ENCODE data around the gene MDH2.
"Not testable (repeated sequence)": the region's sequence is repeated elsewhere in the genome, so short reads cannot be mapped to it uniquely, and the experiment has no call there.

Gene MDH2, protein sequence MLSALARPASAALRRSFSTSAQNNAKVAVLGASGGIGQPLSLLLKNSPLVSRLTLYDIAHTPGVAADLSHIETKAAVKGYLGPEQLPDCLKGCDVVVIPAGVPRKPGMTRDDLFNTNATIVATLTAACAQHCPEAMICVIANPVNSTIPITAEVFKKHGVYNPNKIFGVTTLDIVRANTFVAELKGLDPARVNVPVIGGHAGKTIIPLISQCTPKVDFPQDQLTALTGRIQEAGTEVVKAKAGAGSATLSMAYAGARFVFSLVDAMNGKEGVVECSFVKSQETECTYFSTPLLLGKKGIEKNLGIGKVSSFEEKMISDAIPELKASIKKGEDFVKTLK

DNA sequence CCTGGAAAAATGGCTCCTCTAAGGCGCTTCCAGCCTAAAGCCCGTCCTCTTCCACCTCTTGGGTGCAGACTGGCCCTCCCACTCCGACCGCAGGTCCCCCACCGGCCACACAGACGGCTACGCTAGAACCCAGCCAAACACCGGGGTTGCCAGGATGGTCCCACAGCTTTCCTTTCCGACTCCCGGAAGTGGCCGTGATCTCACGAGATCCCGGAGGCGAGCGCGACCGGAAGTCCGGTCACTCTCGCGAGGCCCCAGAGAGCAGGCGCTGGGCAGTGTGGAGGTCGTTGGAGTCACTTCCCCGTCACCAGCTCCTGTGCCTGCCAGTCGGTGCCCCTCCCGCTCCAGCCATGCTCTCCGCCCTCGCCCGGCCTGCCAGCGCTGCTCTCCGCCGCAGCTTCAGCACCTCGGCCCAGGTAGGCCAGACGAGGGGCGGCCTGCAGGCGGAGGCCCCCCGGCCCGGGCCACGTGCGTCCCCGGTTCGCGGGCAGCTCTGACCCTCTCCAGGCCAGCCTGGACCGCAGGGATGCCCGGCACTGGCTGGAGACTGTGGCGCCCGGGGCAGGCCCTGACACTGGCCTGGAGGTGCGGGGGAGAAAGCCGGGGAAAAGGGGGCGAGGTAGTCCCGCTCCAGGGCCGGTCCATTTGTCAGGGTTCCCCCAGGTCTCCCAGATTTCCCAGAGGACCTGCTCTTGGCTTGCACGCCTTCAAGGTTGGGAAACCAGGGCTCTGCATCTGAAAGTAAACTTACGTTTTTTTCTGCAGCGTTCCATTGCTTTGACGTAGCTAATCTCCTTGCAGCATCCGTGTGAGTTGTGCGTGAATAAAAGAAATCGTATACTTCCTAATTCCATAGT is at the start of gene MDH2, which contains the start of gene STYXL1:
Gene MDH2 (plus strand): TSS at position 296 of the 857 bp plus-strand sequence. CDS start 55 bp downstream, at position 351.
Gene STYXL1 (minus strand): TSS at position 190 of the 857 bp plus-strand sequence. CDS start 17,477 bp downstream, outside the sequence.
- DNase-seq (ENCODE audit: low read depth in 2 of 2), result peak; percentile 76 to 78

GRCh38 chr7:76000566-76000965 is 47.3 kb upstream of the MDH2 start:
- DNase-seq (ENCODE audit: low read depth in 2 of 2), result no peak

- DNase-seq (ENCODE audit: low read depth in 2 of 2), result no peak
Measured at GRCh38 chr7:76002139-76002538, 45.8 kb upstream of the MDH2 start.

DNA sequence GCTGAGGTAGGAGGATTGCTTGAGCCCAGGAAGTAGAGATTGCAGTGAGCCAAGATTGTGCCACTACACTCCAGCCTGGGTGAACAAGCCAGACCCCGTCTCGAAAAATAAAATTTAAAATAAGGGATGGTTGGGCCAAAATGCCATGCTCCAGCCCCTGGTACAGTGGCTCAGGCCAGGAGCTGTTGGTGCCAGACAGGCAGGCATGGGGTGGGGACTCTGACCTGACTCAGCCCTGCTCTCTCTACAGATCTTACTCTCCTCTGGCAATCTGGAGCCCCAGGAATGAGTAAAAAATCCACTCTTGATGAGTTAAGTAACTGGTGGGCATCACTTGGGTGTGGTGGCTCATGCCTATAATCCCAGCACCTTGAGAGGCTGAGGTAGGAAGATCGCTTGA is 45.1 kb upstream of the MDH2 start:
- DNase-seq (ENCODE audit: low read depth in 2 of 2), result no peak

DNA sequence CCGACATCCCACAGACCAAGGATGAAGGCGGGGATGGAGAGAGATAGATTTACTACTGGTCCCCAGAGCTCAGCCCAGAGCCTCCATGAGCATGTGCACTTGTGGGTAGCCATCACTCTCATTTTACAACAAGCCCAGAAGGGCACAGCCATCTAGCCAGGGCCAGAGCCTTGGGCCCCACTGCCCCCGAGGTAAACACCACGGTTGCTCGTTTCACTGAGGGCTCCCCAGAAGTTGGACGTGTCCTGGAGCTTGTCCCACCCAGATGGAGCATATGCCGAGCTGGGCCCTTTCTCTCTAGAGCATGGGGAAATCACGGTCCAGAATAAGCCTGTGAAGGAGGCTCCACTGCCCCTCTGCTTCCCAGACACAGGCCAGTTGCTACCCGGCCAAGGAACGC is 44.6 kb upstream of the MDH2 start:
- no peak for DNase-seq (ENCODE audit: low read depth in 2 of 2)

DNA sequence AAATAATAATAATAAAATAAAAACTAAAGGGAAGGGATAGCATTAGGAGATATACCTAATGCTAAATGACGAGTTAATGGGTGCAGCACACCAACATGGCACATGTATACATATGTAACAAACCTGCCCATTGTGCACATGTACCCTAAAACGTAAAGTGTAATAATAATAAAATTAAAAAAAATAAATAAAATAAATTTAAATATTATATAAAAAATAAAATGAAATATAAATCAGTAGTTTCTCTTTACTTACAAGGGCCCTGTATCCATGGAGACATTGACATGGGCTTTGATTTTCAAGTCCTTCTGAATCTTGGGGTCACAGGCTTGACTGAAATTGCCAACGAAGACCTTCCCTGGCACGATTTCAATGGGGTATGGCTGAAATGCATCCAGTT is 42.9 kb upstream of the MDH2 start:
- DNase-seq (ENCODE audit: low read depth in 2 of 2), result not testable (repeated sequence)

GRCh38 chr7:76008156-76008687 is 39.7 kb upstream of the MDH2 start:
- DNase-seq (ENCODE audit: low read depth in 2 of 2), result no peak

DNA sequence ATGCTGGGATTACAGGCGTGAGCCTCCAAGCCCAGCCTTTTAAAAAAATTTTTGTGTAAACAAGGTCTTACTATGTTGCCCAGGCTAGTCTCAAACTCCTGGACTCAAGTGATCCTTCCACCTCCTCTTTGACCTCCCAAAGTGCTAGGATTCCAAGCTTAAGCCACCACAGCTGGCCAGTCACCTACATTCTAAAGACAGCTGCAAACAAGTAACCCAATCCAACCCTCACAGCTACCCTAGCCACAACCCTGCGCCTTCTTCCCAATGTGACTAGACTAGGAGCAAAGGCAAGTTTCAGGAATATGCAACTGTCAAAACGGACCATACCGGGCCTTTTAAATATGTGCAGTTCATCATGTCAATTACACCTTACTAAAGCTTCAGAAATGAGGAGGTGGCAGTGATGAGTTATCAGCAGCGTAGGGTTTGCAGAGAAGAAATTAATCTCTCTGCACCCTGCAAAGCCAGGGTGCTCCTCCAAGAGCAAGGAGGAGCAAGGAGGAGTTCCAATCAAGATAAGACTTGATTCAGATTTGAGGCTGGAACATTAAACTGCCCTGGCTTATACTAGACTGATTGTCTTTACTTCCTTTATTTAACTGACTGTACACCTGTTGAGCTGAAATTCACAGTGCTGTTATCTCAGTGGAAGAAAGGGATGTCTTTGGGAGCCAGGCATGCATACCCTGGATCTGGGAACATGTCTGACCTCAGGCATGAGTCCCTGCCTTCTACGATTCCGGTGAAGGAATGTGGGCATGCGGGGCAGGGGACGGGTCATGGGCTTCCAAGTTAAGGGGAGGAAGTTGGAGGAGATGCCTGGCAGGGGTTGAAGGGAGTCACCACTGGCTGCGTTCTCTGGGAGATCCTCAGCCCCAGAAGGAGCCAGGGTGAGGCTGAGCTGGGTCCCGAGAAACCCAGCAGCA is 38.0 kb upstream of the MDH2 start:
- no peak for DNase-seq (ENCODE audit: low read depth in 2 of 2)

- DNase-seq (ENCODE audit: low read depth in 2 of 2), result no peak
Measured at GRCh38 chr7:76011442-76011861, 36.5 kb upstream of the MDH2 start.

- no peak for DNase-seq (ENCODE audit: low read depth in 2 of 2)
Measured at GRCh38 chr7:76016191-76016947, 31.5 kb upstream of the MDH2 start.

DNA sequence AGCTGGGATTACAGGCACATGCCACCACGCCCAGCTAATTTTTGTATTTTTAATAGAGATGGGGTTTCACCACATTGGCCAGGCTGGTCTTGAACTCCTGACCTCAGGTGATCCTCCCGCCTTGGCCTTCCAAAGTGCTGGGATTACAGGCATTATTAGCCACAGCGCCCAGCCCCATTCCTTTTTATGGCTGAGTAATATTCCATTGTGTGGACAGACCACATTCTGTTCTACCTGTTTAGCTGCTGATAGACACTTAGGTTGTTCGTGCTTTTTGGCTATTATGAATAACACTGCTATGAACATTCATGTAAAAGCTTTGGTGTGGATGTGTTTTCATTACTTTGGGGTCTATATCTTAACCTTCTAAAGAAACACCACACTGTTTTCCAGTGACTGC is 29.4 kb upstream of the MDH2 start:
- not testable (repeated sequence) for DNase-seq (ENCODE audit: low read depth in 2 of 2)

DNA sequence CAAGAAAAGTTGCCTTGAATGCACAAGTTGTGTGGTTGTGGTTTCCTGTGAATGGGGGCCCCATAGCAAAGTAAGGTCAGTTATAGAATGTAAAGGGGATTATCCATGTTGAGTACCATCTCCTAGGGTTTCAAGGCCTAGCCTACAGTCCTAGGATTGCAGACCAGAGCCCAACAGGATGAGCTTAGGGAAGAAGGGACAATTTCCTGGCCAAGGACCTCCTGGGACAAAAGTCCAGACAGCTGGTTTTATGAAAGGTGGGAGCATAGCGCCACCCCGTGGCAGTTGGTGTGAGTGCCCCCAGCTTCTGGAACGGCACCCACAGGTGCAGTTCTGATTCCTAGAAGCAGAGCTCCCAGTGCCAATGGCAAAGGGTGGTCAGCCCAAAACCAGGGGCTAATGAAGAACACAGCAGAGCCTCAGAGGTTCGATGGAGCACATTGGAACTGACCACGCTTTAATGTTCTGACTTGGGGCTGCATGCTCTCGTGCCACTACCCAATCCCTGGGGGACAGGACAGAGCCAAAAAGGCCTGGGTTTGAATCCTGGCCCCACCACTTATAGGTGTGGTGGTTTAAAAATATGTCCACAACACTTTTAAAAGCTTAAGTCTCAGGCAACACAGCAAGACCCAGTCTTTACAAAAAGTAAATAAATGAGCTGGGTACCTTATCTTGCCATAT is 27.7 kb upstream of the MDH2 start:
- peak; percentile 17 to 31 for DNase-seq (ENCODE audit: low read depth in 2 of 2)

GRCh38 chr7:76022026-76022780 is 25.7 kb upstream of the MDH2 start:
- DNase-seq (ENCODE audit: low read depth in 2 of 2), result no peak

DNA sequence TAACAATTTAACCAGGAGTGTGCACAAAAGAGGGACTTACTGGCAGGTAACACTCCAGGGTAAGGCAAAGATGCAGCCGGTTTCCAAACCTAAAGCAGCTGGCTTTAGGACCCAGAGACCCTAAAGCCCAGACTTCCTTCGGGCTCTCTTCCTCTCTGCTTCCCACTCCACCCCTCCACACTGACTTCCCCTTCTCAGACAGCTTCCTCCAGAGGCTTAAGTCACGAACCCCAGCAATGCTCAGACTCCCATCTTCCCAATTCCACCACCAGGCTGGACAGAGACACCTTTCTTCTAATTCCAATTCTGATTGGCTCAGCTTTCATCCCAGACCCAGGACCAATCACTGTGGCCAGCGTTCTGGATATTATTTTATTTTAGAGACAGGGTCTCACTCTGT is 24.9 kb upstream of the MDH2 start:
- no peak for DNase-seq (ENCODE audit: low read depth in 2 of 2)

- not testable (repeated sequence) for DNase-seq (ENCODE audit: low read depth in 2 of 2)
Measured at GRCh38 chr7:76029682-76030081, 18.2 kb upstream of the MDH2 start.

- no peak for DNase-seq (ENCODE audit: low read depth in 2 of 2)
Measured at GRCh38 chr7:76031964-76032363, 15.9 kb upstream of the MDH2 start.

DNA sequence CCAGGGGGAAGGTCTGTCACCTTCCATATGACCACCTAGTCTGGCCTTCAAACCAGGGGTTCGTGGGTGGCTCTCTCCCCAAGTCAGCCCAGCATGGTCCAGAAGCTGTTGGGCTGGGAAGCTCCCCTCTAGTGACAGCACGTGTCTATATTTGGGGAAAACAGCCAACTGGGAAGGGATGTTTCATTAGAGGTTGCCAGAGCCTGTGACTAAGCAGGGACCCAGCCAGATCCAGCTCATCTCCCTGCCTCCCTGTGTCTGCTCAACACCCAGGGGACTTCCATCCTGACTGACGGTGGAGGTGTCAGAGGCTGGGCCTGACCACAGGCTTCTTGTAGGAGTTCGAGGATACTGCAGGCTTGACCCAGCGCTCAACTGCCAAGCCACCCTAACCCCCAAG is 10.6 kb upstream of the MDH2 start:
- DNase-seq (ENCODE audit: low read depth in 2 of 2), result no peak

DNA sequence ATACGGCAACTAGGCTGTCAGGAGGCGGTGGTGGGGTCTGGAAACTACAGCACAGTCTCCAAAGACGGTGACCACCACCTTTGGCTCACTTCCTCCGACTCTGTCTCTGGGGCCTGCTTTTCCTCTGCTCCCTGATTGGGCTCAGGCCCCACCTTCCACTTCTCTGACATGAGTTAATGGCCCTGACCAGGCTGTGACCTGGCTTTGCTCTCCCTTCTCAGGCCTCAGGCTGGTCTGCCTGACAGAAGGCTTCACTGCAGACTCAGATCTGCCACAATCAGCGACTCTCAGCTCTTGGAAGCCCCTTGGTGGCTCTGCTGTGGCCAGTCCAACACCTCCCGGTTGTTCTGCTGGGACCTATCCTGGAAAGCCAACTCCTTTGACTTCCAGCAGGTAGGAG is 7.8 kb upstream of the MDH2 start:
- DNase-seq (ENCODE audit: low read depth in 2 of 2), result no peak

DNA sequence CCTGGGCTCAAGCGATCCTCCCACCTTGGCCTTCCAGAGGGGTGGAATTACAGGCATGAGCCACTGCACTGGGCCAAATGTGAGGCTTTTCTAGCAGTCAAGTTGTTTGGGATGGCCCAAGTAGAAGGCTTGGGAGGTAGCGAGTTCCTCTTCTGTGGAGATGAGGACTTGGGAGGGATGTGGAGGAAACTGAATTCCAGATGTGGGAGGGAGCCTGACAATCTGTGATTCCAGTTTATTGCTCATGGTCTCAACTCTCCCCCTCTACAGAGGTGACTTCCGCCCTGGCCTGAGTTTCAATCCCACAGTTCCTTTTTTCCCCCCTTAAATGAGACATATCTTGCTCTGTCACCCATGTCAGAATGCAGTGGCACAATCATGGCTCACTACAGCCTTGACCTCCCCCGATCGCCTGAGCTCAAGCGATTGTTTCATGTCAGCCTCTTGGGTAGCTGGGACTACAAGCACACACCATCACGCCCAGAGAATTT is 3.5 kb upstream of the MDH2 start:
- no peak for DNase-seq (ENCODE audit: low read depth in 2 of 2)
